Mesenteric fat pad (tissue), 1 donor: Measurements from ENCODE around the gene ARHGEF39. TPM values are rescaled to one million over a fixed set of nuclear protein-coding genes. Genes with fewer than 3 reads are reported as not detected.
A peak's percentile ranks its signal among the peaks of the same experiment; 100 is the strongest.
"Not testable (repeated sequence)": the region's sequence is repeated elsewhere in the genome, so short reads cannot be mapped to it uniquely, and the experiment has no call there.

Experiments
- DNase-seq: peaks from one replicate; pipeline ENCODE4 v3.0.0-alpha.2; 2020; ENCODE audit warnings: low spot score
- total RNA-seq: library from RNA; stranded (reverse); fragmentation: NEBNext Ultra II Directional; extraction: Animal tissue kit (Norgen Biotek cat#: 25700); gene quantifications from one replicate; pipeline ENCODE4 v1.2.1, GENCODE V29; 2021
- donor health status: DM: yes; HTN: yes; CAD: no.

The ARHGEF39 gene
- total RNA-seq, 1 donor from 2014 or later: 0.58 TPM

GRCh38 chr9:35652829-35653209 is 12.2 kb downstream of the ARHGEF39 start:
- no peak for DNase-seq

DNA sequence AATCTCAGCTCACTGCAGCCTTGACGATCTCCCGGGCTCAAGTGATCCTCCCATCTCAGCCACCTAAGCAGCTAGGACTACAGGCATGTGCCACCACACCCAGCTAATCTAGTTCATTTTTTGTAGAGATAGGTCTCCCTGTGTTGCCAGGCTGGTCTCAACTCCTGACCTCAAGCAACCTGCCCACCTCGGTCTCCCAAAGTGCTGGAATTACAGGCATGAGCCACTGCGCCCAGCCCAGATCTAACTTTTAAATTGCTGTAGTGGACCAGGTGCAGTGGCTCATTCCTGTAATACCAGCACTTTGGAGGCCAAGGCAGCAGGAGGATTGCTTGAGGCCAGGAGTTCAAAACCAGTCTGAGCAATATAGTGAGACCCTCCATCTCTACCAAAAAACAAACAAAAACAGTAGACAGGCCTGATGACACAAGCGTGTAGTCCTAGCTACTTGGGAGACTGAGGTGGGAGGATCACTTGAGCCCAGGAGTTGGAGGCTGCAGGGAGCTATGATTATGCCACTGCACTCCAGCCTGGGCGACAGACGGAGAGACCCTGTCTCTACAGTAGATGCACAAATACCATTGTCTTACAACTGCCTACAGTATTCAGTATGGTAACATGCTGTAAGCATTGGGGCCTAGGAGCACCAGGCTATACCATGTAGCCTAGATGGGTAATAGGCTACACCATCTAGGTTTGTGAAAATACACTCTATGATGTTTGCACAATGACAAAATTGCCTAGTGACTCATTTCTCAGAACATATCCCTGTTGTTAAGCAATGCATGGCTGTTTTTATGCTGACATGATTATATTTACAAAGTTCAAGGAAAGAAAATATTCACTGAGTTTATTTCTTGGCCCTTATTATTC is 12.8 kb downstream of the ARHGEF39 start:
- no peak for DNase-seq

GRCh38 chr9:35650341-35651158 is 14.4 kb downstream of the ARHGEF39 start, which contains the start of gene SIT1:
Gene SIT1 (minus strand): TSS chr9:35650931. CDS start chr9:35650853, 78 bp downstream.
- DNase-seq: no peak

DNA sequence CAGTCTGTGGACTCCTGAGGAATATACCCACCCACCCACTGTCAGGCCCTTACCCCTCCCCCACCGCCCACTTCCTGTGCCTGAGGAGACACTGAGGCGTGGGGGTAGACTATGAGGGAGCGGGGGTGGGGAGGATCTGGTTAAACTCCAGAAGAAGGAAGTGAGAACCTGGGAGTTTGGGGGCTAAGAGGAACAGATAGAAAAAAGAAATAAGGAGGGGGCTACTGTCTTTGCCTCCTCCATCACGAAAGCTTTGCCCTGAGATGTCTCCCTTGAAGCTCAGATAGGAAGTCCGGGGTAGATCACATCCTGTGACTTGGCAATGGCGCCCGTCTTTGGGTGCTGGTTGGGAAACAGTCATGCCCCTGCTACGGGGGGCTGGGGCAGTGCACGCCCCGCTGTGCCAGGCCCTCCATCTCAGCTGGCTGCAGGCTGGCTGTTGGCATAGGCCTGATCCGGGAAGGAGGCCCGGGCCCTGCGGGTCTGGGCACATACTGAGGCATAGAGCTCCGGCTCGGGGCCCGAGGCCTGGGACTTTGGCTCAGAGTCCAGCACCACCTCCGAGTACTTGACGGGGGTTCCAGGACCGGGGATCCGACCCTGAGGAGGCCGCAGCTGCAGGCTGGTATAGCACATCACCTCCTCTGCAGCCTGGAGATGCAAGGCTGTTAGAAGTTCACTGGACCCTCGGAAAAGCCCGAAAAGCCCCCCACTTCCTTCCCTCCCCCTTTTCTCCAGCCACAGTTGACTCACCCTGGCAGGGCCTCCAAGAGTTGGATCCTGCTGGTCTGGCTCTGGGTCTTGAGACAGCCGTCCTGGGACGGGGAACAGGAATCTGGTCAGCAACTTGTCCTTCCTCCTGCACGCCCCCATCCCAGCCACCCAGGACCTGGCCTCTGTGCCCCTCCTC is 15.3 kb downstream of the ARHGEF39 start:
- no peak for DNase-seq

DNA sequence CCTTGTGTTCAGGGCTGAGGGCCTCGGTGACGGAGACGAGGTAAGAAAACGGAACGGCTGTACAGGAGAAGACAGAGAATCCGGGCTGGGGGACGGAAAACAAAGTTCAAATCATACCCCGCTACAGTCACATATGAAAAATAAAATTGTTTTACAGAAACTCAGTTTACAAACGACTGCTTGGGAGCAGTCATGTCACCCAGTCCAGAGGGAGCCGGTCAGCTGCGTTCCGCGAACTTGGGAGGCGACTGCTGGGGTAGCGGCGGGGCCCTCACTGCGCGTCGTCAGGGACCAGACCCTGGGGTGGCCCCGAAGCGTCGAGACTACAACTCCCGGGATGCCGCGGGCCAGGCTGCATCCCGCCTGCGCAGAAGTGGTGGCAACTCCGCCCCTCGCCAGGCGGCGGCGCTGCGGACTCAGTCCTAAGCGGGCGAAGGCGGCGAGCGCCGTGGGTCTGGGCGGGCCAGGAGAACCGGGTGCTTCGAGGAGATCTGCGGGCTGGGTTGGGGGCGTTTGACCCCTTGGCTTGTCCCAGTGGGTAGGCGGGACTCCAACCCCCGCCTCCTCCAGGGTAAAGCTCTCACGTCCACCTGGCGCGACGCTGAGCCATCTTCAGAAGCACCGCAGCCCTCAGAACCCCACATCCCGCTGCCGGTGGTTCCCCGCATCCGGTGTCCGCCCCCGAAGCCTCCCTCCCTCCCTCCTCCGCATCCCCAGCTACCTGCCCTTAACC is 18.3 kb downstream of the ARHGEF39 start:
- peak; percentile 98 for DNase-seq

- no peak for DNase-seq
These were observed 18.9 kb downstream of the ARHGEF39 start for GRCh38 chr9:35646153-35646532.

DNA sequence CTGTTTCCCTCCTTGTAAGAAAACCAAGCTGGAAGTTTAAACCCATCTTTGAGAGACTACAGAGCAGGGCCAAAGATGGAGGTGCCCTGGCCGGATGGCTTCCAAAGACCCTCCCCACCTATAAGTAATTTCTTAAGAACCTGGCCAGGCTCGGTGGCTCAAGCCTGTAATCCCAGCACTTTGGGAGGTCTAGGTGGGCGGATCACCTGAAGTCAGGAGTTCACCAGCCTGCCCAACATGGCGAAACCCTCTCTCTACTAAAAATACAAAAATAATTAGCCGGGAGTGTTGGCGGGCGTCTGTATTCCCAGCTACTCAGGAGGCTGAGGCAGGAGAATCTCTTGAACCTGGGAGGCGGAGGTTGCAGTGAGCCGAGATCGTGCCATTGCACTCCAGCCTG is 19.3 kb downstream of the ARHGEF39 start:
- DNase-seq: not testable (repeated sequence)

DNA sequence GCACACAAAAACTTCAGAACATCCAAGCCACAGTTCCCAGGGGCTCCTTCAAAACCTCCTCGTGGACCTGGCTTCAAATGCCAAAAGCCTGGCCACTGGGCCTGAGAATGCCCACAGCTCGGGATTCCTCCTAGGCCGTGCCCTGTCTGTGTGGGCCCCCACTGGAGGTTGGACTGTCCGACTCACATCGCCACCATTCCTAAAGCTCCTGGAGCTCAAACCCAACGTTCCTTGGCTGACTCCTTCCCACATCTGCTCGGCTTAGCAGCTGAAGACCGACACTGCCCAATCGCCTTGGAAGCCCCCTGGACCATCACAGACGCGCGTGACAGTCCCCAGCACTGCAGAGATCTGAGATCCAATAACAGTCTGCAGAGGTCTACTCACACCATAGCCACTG is 21.9 kb downstream of the ARHGEF39 start:
- DNase-seq: no peak

DNA sequence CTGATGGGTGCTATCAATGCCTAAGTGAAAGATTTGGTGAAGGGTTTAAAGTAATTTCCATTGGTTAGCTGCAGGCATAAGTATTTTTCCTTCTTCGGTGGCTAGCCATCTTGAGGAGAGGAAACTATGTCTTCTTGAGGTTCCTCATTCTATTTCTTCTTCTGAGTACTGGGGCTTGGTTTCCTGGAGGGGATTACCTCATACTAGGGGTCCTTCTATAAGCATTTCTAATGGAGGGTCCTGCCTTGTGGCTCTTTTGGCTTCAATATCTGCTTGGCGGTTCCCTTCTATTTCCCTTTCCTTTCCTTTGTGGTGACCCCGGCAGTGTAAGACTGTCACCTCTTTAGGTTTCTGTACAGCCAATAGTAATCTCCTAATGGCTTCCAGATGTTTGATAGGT is 23.5 kb downstream of the ARHGEF39 start:
- peak; percentile 0 for DNase-seq

GRCh38 chr9:35640431-35640830 is 24.6 kb downstream of the ARHGEF39 start:
- not testable (repeated sequence) for DNase-seq

GRCh38 chr9:35639631-35640030 is 25.4 kb downstream of the ARHGEF39 start:
- no peak for DNase-seq

DNA sequence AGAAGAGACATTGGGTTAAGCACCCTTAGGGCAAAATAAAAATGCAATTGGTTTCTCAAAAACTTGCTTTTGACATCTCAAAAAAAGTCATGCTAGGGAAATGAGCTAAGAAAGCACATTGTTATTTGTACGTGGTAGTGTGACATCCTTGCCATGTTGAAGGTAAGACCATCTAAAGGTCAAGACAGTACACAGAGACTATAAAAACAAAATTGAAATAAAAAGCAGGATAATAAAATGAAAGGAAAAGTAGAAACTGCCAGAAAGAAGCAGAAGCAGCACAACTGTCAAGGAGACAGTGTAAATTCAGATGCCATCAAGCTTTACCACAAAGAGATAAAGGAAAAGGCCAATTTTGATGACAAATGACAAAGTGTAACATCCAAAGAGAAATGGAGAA is 25.8 kb downstream of the ARHGEF39 start:
- DNase-seq: not testable (repeated sequence)

GRCh38 chr9:35638751-35639150 is 26.2 kb downstream of the ARHGEF39 start:
- peak; percentile 16 for DNase-seq

GRCh38 chr9:35637427-35637955 is 27.5 kb downstream of the ARHGEF39 start:
- DNase-seq: peak; percentile 3

- not testable (repeated sequence) for DNase-seq
These were observed 28.1 kb downstream of the ARHGEF39 start for GRCh38 chr9:35636877-35637246.

GRCh38 chr9:35636135-35636876 is 28.7 kb downstream of the ARHGEF39 start:
- peak; percentile 68 for DNase-seq

DNA sequence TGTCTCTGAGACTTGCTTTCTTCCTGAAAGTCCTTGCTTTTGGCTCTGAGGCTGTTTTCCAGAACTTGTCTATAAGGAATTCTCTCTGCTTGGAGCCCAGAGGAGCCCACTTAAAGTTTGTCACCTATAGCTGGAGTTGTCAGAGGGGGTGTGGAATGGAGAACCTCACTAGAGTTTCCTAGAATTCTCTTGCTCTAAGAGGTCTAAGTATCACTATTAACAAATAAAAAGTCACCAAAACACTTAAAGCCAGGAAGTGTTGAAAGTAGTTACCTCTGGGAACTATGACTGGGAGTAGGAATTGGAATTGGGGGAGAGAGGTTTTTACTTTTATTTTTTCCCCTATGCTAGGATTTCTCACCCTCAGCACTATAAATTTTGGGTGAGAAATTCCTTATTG is 29.3 kb downstream of the ARHGEF39 start:
- peak; percentile 2 for DNase-seq

DNA sequence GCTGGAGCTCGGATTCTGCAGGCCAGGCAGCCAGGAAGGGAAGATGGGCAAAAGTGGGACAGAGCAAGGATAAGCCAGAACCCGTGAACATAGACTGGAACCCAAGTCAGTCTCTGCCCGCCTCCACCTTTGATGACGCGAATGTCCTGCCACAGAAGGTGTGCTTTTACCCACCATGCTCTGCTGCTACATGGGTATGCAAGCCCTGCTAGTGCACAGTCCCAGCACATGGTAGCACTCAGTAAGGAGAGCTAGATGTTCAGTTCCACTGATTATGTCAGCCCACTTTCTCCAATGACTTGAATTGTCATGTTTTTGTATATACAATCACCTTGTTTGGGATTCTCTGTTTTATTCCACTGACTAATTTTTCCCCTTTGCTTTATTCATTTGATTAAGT is 35.4 kb downstream of the ARHGEF39 start:
- DNase-seq: peak; percentile 45

- no peak for DNase-seq
These were observed 36.5 kb downstream of the ARHGEF39 start for GRCh38 chr9:35628389-35628991.
